Heart right ventricle (tissue), 16 donors: ENCODE measurements around the gene HNRNPAB. TPM values are rescaled to one million over a fixed set of nuclear protein-coding genes. Genes with fewer than 3 reads are reported as not detected.

Source experiments
- ATAC-seq, 8 donors: fragments of 200-7000 bp; cut with Tn5 transposase; one replicate each; pipeline ENCODE4 v1.9.1; 2020; ENCODE audit warnings: mild to moderate bottlenecking in 8 of 8, moderate library complexity in 8 of 8, moderate number of reproducible peaks in 1 of 8
- DNase-seq, 2 donors: peaks; one replicate each; pipeline ENCODE4 v3.0.0-alpha.2; 2020
- H3K27ac ChIP-seq, 10 donors: fragments of 200-600 bp; sonication (generic) in 2 of 10; one replicate each; pipeline versions ENCODE4 v1.5.0 to v1.8.0; 2020 to 2022; ENCODE audit warnings: mild to moderate bottlenecking in 3 of 10
- H3K27me3 ChIP-seq, 7 donors: fragments of 200-600 bp; one replicate each; pipeline ENCODE4 v1.8.0; 2021 to 2022; ENCODE audit warnings: mild to moderate bottlenecking in 2 of 7
- H3K36me3 ChIP-seq, 9 donors: fragments of 200-600 bp; sonication (generic) in 1 of 9; one replicate each; pipeline versions ENCODE4 v1.5.0 to v1.8.0; 2020 to 2022; ENCODE audit warnings: mild to moderate bottlenecking in 2 of 9
- H3K4me1 ChIP-seq, 9 donors: fragments of 200-600 bp; sonication (generic) in 1 of 9; one replicate each; pipeline versions ENCODE4 v1.5.0 to v1.8.0; 2020 to 2022; ENCODE audit warnings: mild to moderate bottlenecking in 4 of 9
- H3K4me3 ChIP-seq, 10 donors: fragments of 200-600 bp; sonication (generic) in 2 of 10; one replicate each; pipeline versions ENCODE4 v1.5.0 to v1.8.0; 2020 to 2022; ENCODE audit warnings: mild to moderate bottlenecking in 7 of 10, moderate library complexity in 2 of 10
- H3K9me3 ChIP-seq, 11 donors: fragments of 200-600 bp in 10 of 11; sonication (generic) in 2 of 11; one replicate each; pipeline versions ENCODE4 v1.5.0 to v1.8.0; 2013 to 2022; ENCODE audit warnings: mild to moderate bottlenecking in 2 of 11, control low read depth in 1 of 11, moderate library complexity in 1 of 11
- WGBS, 2 donors: extraction: QIAGEN DNeasy Blood & Tissue Kit; methylation state at CpG; one replicate each; pipeline ENCODE4 v1.1.7; 2013; ENCODE audit warnings: inconsistent platforms in 1 of 2; 5-methylcytosine and 5-hydroxymethylcytosine counted together
- intact Hi-C, 10 donors: fragments of 100-400 bp; cut with DNase I; formaldehyde crosslinking; loops; one replicate each; pipeline versions ENCODE4 v1.11.1 to v1.14.2; 2022
- polyA plus RNA-seq, 2 donors: library from polyadenylated mRNA; stranded (reverse); fragments of 200-250 nt; gene quantifications; one replicate each; pipeline ENCODE4 v1.2.3, GENCODE V29; 2013
- total RNA-seq, 10 donors: library from RNA; stranded (reverse); fragmentation: NEBNext Ultra II Directional in 3 of 10; extraction: Animal tissue kit (Norgen Biotek cat#: 25700) in 3 of 10; gene quantifications; one replicate each; pipeline versions ENCODE4 v1.2.1 to v1.2.4, GENCODE V29; 2021 to 2023
- TF ChIP-seq, protein P1 (sequence below), 9 donors: fragments of 200-600 bp; sonication (generic) in 2 of 9; IDR thresholded peaks; one replicate each; pipeline versions ENCODE4 v1.5.0 to v1.8.0; 2021 to 2022; ENCODE audit warnings: antibody characterized with exemption in 9 of 9, mild to moderate bottlenecking in 5 of 9, moderate library complexity in 1 of 9
- donor health status: Arrhythmogenic right ventricular cardiomyopathy.
- donor health status: ischemic (EF 13 %, LVEDD 7.1; RV severe dilation, severe dysfunction).
- donor health status: healthy with polysubstance abuse.
- donor health status: DM: no; HTN: yes; CAD: no.
- donor health status: DM: no; HTN: no; CAD: no.
- donor health status: ischemic (EF 25% LVEDD 6.9; RV normal size, moderate dysfunction).
- donor health status: ischemic (EF 25% LVEDD 5.7; RV mildly dilated, moderate dysfunction).
- donor health status: healthy.
- donor health status: DM: yes; HTN: yes; CAD: no.
- donor health status: Ischemic cardiomyopathy.
- donor health status: ischemic (EF 35%, LVEDD 5.7; RV mildly dilated, moderate dysfunction).
- donor health status: nonischemic (EF 11% LVEDD 7.7; RV severe dilation, severe dysfunction).
- donor health status: DM: yes; HTN: yes; CAD: no.
- donor health status: PGD.
- donor health status: ischemic (EF 29% LVEDD 5.4; RV normal size, mild dysfunction).
- donor health status: nonischemic (EF 23%, LVEDD 6.1; RV moderate dilation, normal function).

HNRNPAB gene
- total and polyA plus RNA-seq, 12 donors = 70.8 to 140 (median 81.9) TPM

DNA sequence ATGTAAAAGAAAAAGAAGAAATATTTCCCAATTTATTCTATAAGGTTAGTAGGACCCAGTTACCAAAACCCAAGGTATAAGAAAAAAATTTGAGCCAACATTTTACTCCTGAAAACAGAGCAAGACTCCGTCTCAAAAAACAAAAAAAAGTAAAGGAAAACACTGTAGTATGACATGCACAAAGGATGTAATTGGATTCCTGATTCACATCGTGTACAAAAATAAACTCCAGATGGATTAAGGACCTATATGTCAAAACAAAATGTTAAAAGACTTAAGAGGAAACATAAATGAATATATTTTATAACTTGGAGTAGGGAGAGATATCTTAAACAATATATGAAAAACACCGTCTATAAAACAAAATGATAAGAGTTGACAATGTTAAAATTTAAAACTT lies 14.5 kb downstream of the HNRNPAB start:
- 79 to 82% methylated on average over 3 of the region's 3 CpGs for WGBS, 2 donors
- H3K9me3 ChIP-seq = no peaks in the 10 kb centered on the region

DNA sequence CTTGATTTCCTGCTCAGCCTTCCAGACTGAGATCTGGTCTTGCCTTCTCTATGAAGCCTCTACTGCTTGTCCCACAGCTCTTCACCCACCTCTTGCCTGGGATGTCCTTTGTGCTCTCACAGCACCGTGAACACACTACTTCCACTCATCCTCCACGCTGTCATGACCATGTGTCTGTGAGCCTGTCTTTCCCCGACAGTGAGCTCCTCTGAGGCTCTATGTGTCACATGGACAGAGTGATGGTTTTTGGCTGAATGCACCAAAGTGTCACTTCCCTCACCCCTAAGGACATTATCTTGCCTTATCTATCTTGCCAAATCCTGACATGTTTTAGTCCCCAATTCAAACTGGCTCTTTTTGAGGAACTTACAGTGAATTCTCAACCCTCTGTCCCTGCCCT lies 16.9 kb downstream of the HNRNPAB start:
- TF ChIP-seq, protein P1, sequence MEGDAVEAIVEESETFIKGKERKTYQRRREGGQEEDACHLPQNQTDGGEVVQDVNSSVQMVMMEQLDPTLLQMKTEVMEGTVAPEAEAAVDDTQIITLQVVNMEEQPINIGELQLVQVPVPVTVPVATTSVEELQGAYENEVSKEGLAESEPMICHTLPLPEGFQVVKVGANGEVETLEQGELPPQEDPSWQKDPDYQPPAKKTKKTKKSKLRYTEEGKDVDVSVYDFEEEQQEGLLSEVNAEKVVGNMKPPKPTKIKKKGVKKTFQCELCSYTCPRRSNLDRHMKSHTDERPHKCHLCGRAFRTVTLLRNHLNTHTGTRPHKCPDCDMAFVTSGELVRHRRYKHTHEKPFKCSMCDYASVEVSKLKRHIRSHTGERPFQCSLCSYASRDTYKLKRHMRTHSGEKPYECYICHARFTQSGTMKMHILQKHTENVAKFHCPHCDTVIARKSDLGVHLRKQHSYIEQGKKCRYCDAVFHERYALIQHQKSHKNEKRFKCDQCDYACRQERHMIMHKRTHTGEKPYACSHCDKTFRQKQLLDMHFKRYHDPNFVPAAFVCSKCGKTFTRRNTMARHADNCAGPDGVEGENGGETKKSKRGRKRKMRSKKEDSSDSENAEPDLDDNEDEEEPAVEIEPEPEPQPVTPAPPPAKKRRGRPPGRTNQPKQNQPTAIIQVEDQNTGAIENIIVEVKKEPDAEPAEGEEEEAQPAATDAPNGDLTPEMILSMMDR (IDR thresholded peaks at IDR 0.05) = no peak
- H3K4me1 ChIP-seq = peaks cover 0 to 16% (median 0%) of the 10 kb centered on the region in 9 donors
- intact Hi-C loops = no loop called here
- no peaks in the 10 kb centered on the region for H3K9me3 ChIP-seq
- H3K27me3 ChIP-seq = no peaks in the 10 kb centered on the region
- ATAC-seq (no peak), DNase-seq (no peak)
- 70 to 72% methylated on average over 3 of the region's 3 CpGs for WGBS, 2 donors
- H3K4me3 ChIP-seq = no peak overlapping the region
- peaks cover 0 to 95% (median 28%) of the 10 kb centered on the region in 9 donors for H3K36me3 ChIP-seq
- H3K27ac ChIP-seq = no peak overlapping the region

More for the DNA sequence above, 14.5 kb downstream of the HNRNPAB start:
- ATAC-seq (no peak), DNase-seq (no peak)
- TF ChIP-seq, protein P1 (IDR thresholded peaks at IDR 0.05) = no peak
- intact Hi-C loops = no loop called here
- H3K27me3 ChIP-seq = no peaks in the 10 kb centered on the region
- no peak overlapping the region for H3K4me3 ChIP-seq
- H3K27ac ChIP-seq = no peak overlapping the region
- H3K36me3 ChIP-seq = peaks cover 0 to 95% (median 41%) of the 10 kb centered on the region in 9 donors
- peaks cover 0 to 28% (median 5%) of the 10 kb centered on the region in 9 donors for H3K4me1 ChIP-seq

DNA sequence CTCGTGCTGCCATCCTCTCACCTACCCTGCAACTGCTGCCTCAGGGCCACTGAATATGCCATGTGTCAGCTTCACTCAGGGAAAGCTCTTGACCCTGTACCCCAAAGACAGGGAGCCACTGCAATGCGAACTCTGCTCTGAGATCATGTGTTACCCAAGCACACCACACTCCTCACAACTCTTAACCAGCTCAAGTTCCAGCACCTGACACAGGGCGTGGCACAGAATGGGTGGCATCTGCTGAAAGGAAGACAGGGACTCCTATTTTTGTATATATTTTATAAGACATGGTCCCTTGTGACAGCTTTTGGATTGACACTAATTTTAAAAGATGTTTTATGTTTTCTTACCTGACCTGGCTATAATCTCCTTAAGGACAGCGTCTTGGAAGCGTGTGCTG lies 17.5 kb downstream of the HNRNPAB start:
- H3K4me3 ChIP-seq = no peak overlapping the region
- H3K36me3 ChIP-seq = peaks cover 0 to 95% (median 24%) of the 10 kb centered on the region in 9 donors
- H3K27me3 ChIP-seq = no peaks in the 10 kb centered on the region
- TF ChIP-seq, protein P1 (IDR thresholded peaks at IDR 0.05) = no peak
- intact Hi-C loops = no loop called here
- no peak overlapping the region for H3K27ac ChIP-seq
- no peak for DNase-seq
- no peaks in the 10 kb centered on the region for H3K9me3 ChIP-seq
- 78% methylated on average over 5 of the region's 5 CpGs for WGBS, 2 donors
- ATAC-seq = no peak
- H3K4me1 ChIP-seq = peaks cover 0 to 11% (median 0%) of the 10 kb centered on the region in 9 donors

DNA sequence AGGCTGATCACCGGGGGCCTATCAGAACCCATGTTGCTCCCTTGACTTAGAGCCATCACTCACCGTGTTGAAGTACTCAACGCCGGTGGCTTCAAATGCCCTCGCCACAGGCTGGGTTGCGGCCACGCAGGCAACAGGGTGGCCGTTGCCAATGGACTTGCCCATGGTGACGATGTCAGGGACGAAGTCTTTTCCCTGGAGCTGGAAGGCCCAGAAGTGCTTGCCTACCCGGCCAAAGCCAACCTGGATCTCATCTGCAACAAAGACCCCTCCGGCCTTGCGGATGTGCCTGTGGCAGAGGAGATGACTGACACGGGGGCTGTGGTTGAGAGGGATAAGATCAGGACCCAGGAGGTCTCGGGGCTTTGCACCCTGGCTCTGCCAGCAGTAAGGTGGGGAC lies 18.0 kb downstream of the HNRNPAB start:
- Histone ChIP-seq H3K9me3 (no peaks in the 10 kb centered on the region), H3K27me3 (no peaks in the 10 kb centered on the region), H3K36me3 (peaks cover 0 to 95% (median 24%) of the 10 kb centered on the region in 9 donors), H3K4me3 (no peak overlapping the region), H3K27ac (no peak overlapping the region), H3K4me1 (peaks cover 0 to 11% (median 0%) of the 10 kb centered on the region in 9 donors)
- no peak for DNase-seq
- no peak for ATAC-seq
- TF ChIP-seq, protein P1 (IDR thresholded peaks at IDR 0.05) = no peak
- 97 to 99% methylated on average over 15 of the region's 15 CpGs for WGBS, 2 donors
- intact Hi-C loops = no loop called here
